GM23248 (cell line): ENCODE data around the gene TMEM260. TPM values are rescaled to one million over a fixed set of nuclear protein-coding genes. Genes with fewer than 3 reads are reported as not detected.

ENCODE experiments used
- DNase-seq: peaks from one replicate; pipeline ENCODE4 v3.0.0-alpha.2; 2015
- H2AFZ ChIP-seq: fragments of 200-600 bp; sonication (generic); 2 replicates; pipeline ENCODE4 v1.6.1; 2016; ENCODE audit warnings: antibody characterized with exemption
- H3F3A ChIP-seq: fragments of 200-600 bp; sonication (generic); 2 replicates; pipeline ENCODE4 v1.6.1; 2016; ENCODE audit warnings: mild to moderate bottlenecking, antibody characterized with exemption, mixed run types; ENCODE audit not compliant: insufficient read depth
- H3K27ac ChIP-seq: fragments of 200-600 bp; sonication (generic); 2 replicates; pipeline ENCODE4 v1.5.1; 2016; ENCODE audit warnings: mild to moderate bottlenecking
- H3K27me3 ChIP-seq: fragments of 200-600 bp; sonication (generic); replicated peaks from 2 replicates; pipeline ENCODE4 v1.6.1; 2016; ENCODE audit warnings: mild to moderate bottlenecking; ENCODE audit not compliant: insufficient read depth
- H3K36me3 ChIP-seq: fragments of 200-600 bp; sonication (generic); 2 replicates; pipeline ENCODE4 v1.6.1; 2016; ENCODE audit warnings: low read depth, mild to moderate bottlenecking
- H3K4me1 ChIP-seq: fragments of 200-600 bp; sonication (generic); 2 replicates; pipeline ENCODE4 v1.6.1; 2016; ENCODE audit warnings: mild to moderate bottlenecking; ENCODE audit not compliant: insufficient read depth
- H3K4me2 ChIP-seq: fragments of 200-600 bp; sonication (generic); one replicate; pipeline ENCODE4 v1.6.1; 2016; ENCODE audit warnings: mild to moderate bottlenecking; ENCODE audit not compliant: unreplicated experiment
- H3K4me3 ChIP-seq: fragments of 200-600 bp; sonication (generic); 2 replicates; pipeline ENCODE4 v1.5.1; 2016; ENCODE audit warnings: mild to moderate bottlenecking
- H3K79me2 ChIP-seq: fragments of 200-600 bp; sonication (generic); 2 replicates; pipeline ENCODE4 v1.6.1; 2016; ENCODE audit warnings: mild to moderate bottlenecking; ENCODE audit not compliant: insufficient read depth
- H3K9ac ChIP-seq: fragments of 200-600 bp; sonication (generic); 2 replicates; pipeline ENCODE4 v1.6.1; 2016; ENCODE audit warnings: mild to moderate bottlenecking
- H3K9me2 ChIP-seq: fragments of 200-600 bp; sonication (generic); 2 replicates; pipeline ENCODE4 v1.6.1; 2016; ENCODE audit warnings: mixed run types, mild to moderate bottlenecking, moderate library complexity; ENCODE audit not compliant: insufficient read depth
- H3K9me3 ChIP-seq: fragments of 200-600 bp; sonication (generic); one replicate; pipeline ENCODE4 v1.6.1; 2017; ENCODE audit warnings: low read depth
- H4K20me1 ChIP-seq: fragments of 200-600 bp; sonication (generic); 2 replicates; pipeline ENCODE4 v1.6.0; 2016; ENCODE audit not compliant: insufficient read depth
- EZH2 ChIP-seq: fragments of 200-600 bp; sonication (generic); IDR thresholded peaks from 2 replicates; pipeline ENCODE4 v1.6.1; 2018; ENCODE audit warnings: antibody characterized with exemption, mild to moderate bottlenecking; ENCODE audit not compliant: insufficient read depth, poor library complexity, severe bottlenecking
- EZH2phosphoT487 ChIP-seq: fragments of 200-600 bp; sonication (generic); IDR thresholded peaks from 2 replicates; pipeline ENCODE4 v1.6.1; 2018; ENCODE audit warnings: antibody characterized with exemption, moderate library complexity, mild to moderate bottlenecking, low read depth; ENCODE audit not compliant: insufficient read depth
- whole genome bisulfite sequencing, 2 experiments: methylation state at CpG; one replicate each; pipeline ENCODE4 v1.1.6; 2015 to 2017; ENCODE audit warnings: low lambda C conversion rate in 2 of 2, low coverage in 1 of 2; ENCODE audit errors: missing lambda C conversion rate in 2 of 2; 5-methylcytosine and 5-hydroxymethylcytosine counted together
- in situ Hi-C: fragments of 300-500 bp; cut with MboI; formaldehyde crosslinking; loops from 2 replicates; pipeline ENCODE4 v1.15.0; 2020
- polyA plus RNA-seq: library from polyadenylated mRNA; unstranded; fragments of >200 nt; fragmentation: Nextera tagmentation; extraction: Ambion mirVana; gene quantifications from 2 replicates; pipeline ENCODE4 v1.2.1, GENCODE V29; 2016
- total RNA-seq: library from RNA; depleted of rRNA; stranded (reverse); fragments of >200 nt; shearing (Covaris generic); gene quantifications from 2 replicates; pipeline ENCODE4 v1.2.3, GENCODE V29; 2014

The TMEM260 gene
- total and polyA plus RNA-seq, 2 experiments from 2014 or later, result 14.2 to 19.6 TPM

GRCh38 chr14:56580221-56580711 lies 668 bp downstream of the TMEM260 start:
- no peaks in the 10 kb centered on the region for H3K27me3 ChIP-seq
- WGBS, 2 experiments, result 5 to 6% methylated on average over 10 of the region's 10 CpGs
- no peak overlapping the region; the same call in 1 of the 2 replicates for H3K27ac ChIP-seq
- H4K20me1 ChIP-seq, result no peaks in the 10 kb centered on the region
- TF ChIP-seq EZH2 (no peak), EZH2phosphoT487 (no peak)
- H3K79me2 ChIP-seq, result peaks cover 52% of the 10 kb centered on the region
- in situ Hi-C loops, result no loop called here
- H3K36me3 ChIP-seq, result no peaks in the 10 kb centered on the region
- peak overlapping the region; percentile 100 for H3K4me2 ChIP-seq
- H2AFZ ChIP-seq, result peak overlapping the region; percentile 96
- H3K9ac ChIP-seq, result peak overlapping the region; percentile 91
- H3K9me3 ChIP-seq, result no peaks in the 10 kb centered on the region
- no peaks in the 10 kb centered on the region for H3K9me2 ChIP-seq
- no peak for DNase-seq
- H3K4me1 ChIP-seq, result peaks cover 14% of the 10 kb centered on the region; the same call in 1 of the 2 replicates
- H3K4me3 ChIP-seq, result peak overlapping the region; percentile 99
- no peaks in the 10 kb centered on the region for H3F3A ChIP-seq

DNA sequence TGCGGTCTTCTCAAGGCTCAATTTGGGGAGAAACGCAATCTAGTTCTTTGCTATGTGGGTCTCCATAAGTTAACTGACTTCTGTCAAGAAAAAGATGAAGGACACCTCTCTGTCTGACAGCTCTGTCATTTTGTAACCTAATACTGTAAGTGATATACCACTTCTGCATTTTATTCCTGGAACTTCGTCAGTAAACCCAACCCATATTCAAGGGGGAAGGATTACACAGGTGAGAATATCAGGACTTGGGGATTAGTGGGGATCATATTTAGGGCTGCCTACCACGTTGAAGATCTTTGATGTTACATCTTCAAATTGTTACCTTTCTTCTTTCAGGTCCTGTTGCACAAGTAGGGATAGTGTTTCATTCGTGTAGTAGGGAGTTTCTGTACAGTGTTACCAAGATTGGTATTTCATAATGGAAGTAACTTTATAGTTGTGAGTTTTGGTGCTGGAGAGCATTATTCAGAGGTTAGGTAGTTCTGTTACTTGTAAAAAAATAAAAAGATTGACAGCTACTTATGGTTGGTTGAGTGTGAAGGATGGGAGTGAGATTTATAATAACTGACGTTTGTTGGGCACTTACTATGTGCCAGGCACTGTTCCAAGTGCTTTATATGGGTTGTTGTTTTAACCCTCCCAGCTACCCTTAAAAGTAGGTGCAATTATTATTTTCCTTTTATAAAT lies 1.6 kb downstream of the TMEM260 start:
- DNase-seq, result peak; percentile 6
- H3K4me1 ChIP-seq, result peaks cover 14% of the 10 kb centered on the region; the same call in 1 of the 2 replicates
- 48 to 50% methylated on average over 6 of the region's 6 CpGs for WGBS, 2 experiments
- H3K36me3 ChIP-seq, result no peaks in the 10 kb centered on the region; the same call in 1 of the 2 replicates
- no peak overlapping the region for H2AFZ ChIP-seq
- H3K9ac ChIP-seq, result peak overlapping the region; percentile 91; the same call in 1 of the 2 replicates
- H3K4me3 ChIP-seq, result peak overlapping the region; percentile 99
- H3F3A ChIP-seq, result no peaks in the 10 kb centered on the region
- TF ChIP-seq EZH2, result no peak
- no peak for TF ChIP-seq EZH2phosphoT487
- H3K9me2 ChIP-seq, result no peaks in the 10 kb centered on the region
- H3K27ac ChIP-seq, result no peak overlapping the region
- in situ Hi-C loops, result no loop called here
- H3K79me2 ChIP-seq, result peaks cover 52% of the 10 kb centered on the region
- no peaks in the 10 kb centered on the region for H3K27me3 ChIP-seq
- H3K4me2 ChIP-seq, result peak overlapping the region; percentile 100
- H3K9me3 ChIP-seq, result no peaks in the 10 kb centered on the region
- no peaks in the 10 kb centered on the region for H4K20me1 ChIP-seq

DNA sequence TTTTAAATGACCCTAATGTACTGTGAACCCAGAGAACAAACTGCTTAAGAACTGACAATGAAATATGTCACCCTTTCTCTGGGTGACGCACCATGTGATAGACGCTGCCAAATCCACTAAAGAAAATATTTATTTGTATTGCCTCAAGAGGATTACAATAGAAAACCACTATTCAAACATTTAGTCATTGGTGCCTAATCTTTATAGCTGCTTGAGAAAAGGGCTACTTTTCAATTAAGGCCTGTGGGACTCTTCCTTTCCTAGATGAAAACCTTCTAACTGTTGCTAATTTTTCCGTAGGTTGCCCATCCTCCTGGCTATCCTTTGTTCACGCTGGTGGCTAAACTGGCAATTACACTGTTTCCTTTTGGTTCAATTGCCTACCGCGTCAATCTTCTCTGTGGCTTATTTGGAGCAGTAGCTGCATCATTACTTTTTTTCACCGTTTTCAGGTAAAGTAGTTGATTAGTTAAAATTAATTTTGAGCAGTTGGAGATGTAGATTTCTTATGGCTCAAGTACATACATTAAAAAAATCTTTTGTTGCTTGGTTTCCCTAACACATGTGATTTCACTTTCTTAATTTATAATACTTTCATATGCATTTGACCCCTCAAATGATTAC lies 6.0 kb downstream of the TMEM260 start:
- no peak overlapping the region for H3K27ac ChIP-seq
- peaks cover 13% of the 10 kb centered on the region for H3K36me3 ChIP-seq
- H3K4me2 ChIP-seq, result no peak overlapping the region
- no peaks in the 10 kb centered on the region for H3K27me3 ChIP-seq
- no peaks in the 10 kb centered on the region for H3F3A ChIP-seq
- peaks cover 43% of the 10 kb centered on the region for H3K79me2 ChIP-seq
- no peaks in the 10 kb centered on the region for H4K20me1 ChIP-seq
- peaks cover 11% of the 10 kb centered on the region; the same call in 1 of the 2 replicates for H3K4me1 ChIP-seq
- no peak for DNase-seq
- 80% methylated on average over 7 of the region's 7 CpGs for WGBS, 2 experiments
- H3K9ac ChIP-seq, result no peak overlapping the region
- H3K9me2 ChIP-seq, result no peaks in the 10 kb centered on the region
- no peak overlapping the region for H2AFZ ChIP-seq
- TF ChIP-seq EZH2phosphoT487 (no peak), EZH2 (no peak)
- H3K4me3 ChIP-seq, result no peak overlapping the region
- in situ Hi-C loops, result no loop called here
- H3K9me3 ChIP-seq, result no peaks in the 10 kb centered on the region

- Histone ChIP-seq H3K4me1 (no peaks in the 10 kb centered on the region), H3K9ac (no peak overlapping the region), H3K4me2 (no peak overlapping the region), H3K27me3 (no peaks in the 10 kb centered on the region), H3K79me2 (peaks cover 22% of the 10 kb centered on the region), H3K36me3 (peaks cover 13% of the 10 kb centered on the region), H3K27ac (no peak overlapping the region), H4K20me1 (no peaks in the 10 kb centered on the region), H3K9me2 (no peaks in the 10 kb centered on the region), H3K9me3 (no peaks in the 10 kb centered on the region), H2AFZ (no peak overlapping the region), H3F3A (no peaks in the 10 kb centered on the region), H3K4me3 (no peak overlapping the region)
- no peak for DNase-seq
- in situ Hi-C loops, result no loop called here
- TF ChIP-seq EZH2phosphoT487, result no peak
- TF ChIP-seq EZH2, result no peak
- 94 to 100% methylated on average over 1 of the region's 1 CpG for WGBS, 2 experiments
Measured at GRCh38 chr14:56587701-56588100, 8.1 kb downstream of the TMEM260 start.
